Measurements from ENCODE around the gene HOXA1. TPM values are rescaled to one million over a fixed set of nuclear protein-coding genes. Genes with fewer than 3 reads are reported as not detected.
A peak's percentile ranks its signal among the peaks of the same experiment; 100 is the strongest.

Gene HOXA1
- total RNA-seq, 4 donors from 2014 or later: 0.17 to 1.4 (median 0.56) TPM

DNA sequence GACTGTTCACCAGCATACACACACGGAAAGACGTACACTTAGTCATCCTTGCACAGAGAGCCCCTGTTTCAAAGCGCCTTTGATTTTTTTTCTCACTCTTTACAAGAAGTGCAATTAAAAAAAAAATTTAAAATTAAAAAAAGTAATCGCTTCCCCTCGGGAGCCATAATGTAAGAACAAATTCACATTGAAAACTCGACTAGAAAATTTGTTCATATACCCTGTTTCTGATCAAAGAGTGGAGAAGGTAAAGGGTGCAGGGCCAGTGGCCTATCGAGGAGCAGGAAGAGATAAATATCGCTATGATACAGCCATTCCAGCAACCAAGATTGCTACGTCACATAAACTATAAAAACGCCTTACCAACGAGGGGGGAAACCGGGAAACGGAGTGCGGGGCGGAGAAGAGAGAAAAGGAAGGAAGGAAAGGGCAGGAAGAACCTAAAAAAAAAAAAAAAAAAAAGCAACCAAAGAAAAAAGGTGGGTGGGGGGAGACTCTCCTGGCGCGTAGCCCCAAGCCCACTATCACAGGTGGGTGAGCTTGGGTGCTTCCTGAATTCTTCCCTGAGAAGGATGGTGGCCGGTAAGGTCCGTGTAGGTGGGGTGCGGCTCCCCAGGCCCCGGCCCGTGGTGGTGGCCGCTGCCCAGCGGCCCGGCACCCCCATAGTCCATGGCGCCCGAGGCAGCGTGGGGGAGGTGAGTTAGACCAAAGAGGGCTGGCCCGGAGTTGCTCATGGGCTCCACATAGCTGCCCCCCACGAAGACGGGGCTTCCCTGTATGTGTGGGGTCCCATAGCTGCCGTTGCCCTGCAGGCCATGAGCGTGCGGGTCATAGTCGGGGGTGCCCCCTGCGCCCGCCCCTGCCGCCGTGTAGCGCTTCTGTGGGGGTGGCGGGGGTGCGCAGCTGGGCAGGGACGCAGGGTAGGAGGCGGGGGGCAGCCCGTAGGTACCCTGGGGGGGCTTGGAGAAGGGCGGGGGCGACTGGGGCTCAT, 11.9 kb upstream of the HOXA1 start:
- H3K9me3 ChIP-seq: no peaks in the 10 kb centered on the region
- peaks cover 0 to 3% (median 0%) of the 10 kb centered on the region in 4 donors for H3K27me3 ChIP-seq
- peak overlapping the region; percentile 66 to 96 (median 84) for H3K4me3 ChIP-seq
- no peaks in the 10 kb centered on the region for H3K36me3 ChIP-seq
- H3K4me1 ChIP-seq: peaks cover 38 to 96% (median 84%) of the 10 kb centered on the region in 4 donors
- intact Hi-C loops (cut with DNase I): no loop called here
- 15% methylated on average over 20 of the region's 47 CpGs for WGBS
- peak overlapping the region; percentile 96 to 100 (median 99) for H3K27ac ChIP-seq (replicated peaks in 1 of 4)
- TF ChIP-seq EP300 (IDR thresholded peaks at IDR 0.05) (no peak), POLR2AphosphoS5 (IDR thresholded peaks at IDR 0.05) (peak in 1 of 2 donors; percentile 38)
- DNase-seq (ENCODE audit: extremely low spot score): no peak

DNA sequence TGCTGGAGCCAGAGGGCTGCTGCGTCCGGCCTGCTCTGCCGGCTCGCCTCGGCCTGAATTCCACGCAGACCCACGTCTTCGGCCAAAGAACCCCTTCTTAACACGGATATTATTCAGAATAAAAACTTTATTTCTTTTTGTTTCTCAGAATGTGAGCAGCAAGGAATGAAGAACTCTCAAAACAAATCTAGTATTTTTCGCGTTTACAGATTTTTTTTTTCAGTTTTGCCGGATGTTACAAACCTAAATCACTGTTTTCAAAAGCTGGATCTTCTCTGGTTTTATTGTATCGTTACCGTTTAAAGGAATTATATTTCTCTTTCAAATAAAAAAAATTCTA, 11.1 kb upstream of the HOXA1 start:
- 31% methylated on average over 14 of the region's 14 CpGs for WGBS
- Histone ChIP-seq H3K4me1 (peaks cover 38 to 93% (median 78%) of the 10 kb centered on the region in 4 donors), H3K27ac (replicated peaks in 1 of 4) (peak overlapping the region; percentile 96 to 100 (median 99)), H3K27me3 (peaks cover 0 to 3% (median 0%) of the 10 kb centered on the region in 4 donors), H3K4me3 (peak overlapping the region; percentile 66 to 96 (median 84)), H3K36me3 (no peaks in the 10 kb centered on the region), H3K9me3 (no peaks in the 10 kb centered on the region)
- no peak for DNase-seq (ENCODE audit: extremely low spot score)
- intact Hi-C loops (cut with DNase I): no loop called here
- TF ChIP-seq EP300 (IDR thresholded peaks at IDR 0.05) (no peak), POLR2A (IDR thresholded peaks at IDR 0.05; ENCODE audit: low read depth) (no peak), POLR2AphosphoS5 (IDR thresholded peaks at IDR 0.05) (no peak)
- TF ChIP-seq, protein P1, sequence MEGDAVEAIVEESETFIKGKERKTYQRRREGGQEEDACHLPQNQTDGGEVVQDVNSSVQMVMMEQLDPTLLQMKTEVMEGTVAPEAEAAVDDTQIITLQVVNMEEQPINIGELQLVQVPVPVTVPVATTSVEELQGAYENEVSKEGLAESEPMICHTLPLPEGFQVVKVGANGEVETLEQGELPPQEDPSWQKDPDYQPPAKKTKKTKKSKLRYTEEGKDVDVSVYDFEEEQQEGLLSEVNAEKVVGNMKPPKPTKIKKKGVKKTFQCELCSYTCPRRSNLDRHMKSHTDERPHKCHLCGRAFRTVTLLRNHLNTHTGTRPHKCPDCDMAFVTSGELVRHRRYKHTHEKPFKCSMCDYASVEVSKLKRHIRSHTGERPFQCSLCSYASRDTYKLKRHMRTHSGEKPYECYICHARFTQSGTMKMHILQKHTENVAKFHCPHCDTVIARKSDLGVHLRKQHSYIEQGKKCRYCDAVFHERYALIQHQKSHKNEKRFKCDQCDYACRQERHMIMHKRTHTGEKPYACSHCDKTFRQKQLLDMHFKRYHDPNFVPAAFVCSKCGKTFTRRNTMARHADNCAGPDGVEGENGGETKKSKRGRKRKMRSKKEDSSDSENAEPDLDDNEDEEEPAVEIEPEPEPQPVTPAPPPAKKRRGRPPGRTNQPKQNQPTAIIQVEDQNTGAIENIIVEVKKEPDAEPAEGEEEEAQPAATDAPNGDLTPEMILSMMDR (IDR thresholded peaks at IDR 0.05): no peak

DNA sequence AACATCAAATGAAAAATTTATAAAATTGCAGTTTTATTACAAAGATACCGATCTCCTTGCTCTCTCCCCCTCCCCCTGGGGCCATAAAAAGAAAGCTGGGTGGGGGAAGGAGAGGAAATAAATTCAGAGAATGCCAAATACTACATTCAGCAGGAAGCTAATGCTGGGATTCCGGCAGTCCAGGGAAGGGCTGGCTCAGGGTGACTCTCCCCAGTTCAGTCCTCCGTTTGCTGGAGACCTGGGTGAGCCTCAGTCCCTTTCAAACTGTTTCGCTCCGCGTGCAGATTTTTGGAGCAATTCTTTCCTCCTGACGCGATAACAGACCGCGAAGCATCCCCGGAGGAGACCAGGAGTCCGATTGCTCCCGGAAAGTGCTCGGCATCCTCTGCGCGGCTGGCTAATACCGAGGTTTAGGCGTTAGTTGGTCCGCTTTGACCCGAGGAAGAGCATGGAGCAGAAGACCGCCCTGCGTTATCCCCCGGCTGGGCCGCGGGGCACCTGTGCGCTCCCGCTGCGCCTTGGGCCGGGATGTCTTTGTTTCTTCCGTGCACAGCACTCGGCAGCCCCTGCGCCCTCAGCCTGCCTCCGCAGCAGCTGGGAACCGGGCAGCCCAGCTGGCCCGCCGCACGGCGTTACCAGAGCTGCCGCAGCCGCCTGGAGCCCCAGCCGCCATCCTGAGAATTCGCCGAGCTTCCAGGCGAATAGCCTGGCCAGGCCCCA, 10.5 kb upstream of the HOXA1 start:
- intact Hi-C loops (cut with DNase I): no loop called here
- Histone ChIP-seq H3K36me3 (no peaks in the 10 kb centered on the region), H3K4me3 (peak overlapping the region; percentile 66 to 96 (median 84)), H3K4me1 (peaks cover 38 to 91% (median 73%) of the 10 kb centered on the region in 4 donors), H3K27ac (replicated peaks in 1 of 4) (peak overlapping the region; percentile 96 to 100 (median 99)), H3K27me3 (peaks cover 0 to 3% (median 0%) of the 10 kb centered on the region in 4 donors), H3K9me3 (no peaks in the 10 kb centered on the region)
- WGBS: 20% methylated on average over 20 of the region's 44 CpGs
- TF ChIP-seq POLR2A (IDR thresholded peaks at IDR 0.05; ENCODE audit: low read depth) (peak; percentile 30), POLR2AphosphoS5 (IDR thresholded peaks at IDR 0.05) (peak in 1 of 2 donors; percentile 18), EP300 (IDR thresholded peaks at IDR 0.05) (no peak)
- TF ChIP-seq, protein P1 (IDR thresholded peaks at IDR 0.05): no peak
- no peak for DNase-seq (ENCODE audit: extremely low spot score)

DNA sequence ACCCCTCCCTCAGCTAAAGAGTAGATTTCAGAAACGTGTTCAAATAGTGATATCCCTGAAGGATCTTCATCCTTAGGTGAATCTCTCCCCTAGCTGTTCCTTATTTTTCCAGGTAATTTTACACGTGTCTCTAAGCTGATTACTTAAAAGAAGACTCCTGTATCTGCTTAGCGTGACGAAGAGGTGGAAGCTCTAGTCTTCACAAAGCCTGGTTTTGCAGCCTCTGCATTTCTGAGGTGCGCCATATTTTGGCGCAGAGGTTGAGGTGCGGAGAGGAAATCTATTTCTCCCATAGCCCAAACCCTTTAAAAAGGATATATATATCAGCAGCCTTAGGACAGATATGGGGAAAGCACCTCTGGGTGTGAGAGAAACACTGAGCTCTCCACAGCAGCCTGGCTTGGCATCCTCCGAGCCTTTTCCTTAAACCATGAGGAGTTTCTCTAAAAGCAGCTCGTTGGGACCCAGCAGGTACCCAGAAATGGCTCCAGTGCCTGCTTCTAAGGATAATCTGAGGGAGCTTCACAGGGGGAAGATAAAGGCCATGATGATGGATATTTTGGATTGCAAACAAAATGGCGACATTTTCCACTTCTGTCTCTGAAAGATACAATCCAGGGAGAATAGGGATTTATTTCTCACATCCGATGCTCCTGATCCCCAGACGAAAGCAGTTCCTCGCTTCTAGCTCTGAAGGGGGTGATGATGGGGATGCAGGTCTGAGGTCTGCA, 9.7 kb upstream of the HOXA1 start:
- Histone ChIP-seq H3K4me1 (peaks cover 33 to 89% (median 71%) of the 10 kb centered on the region in 4 donors), H3K9me3 (no peaks in the 10 kb centered on the region), H3K4me3 (peak overlapping the region; percentile 66 to 96 (median 84)), H3K36me3 (no peaks in the 10 kb centered on the region), H3K27ac (replicated peaks in 1 of 4) (peak overlapping the region; percentile 96 to 100 (median 99)), H3K27me3 (peaks cover 0 to 3% (median 0%) of the 10 kb centered on the region in 4 donors)
- intact Hi-C loops (cut with DNase I): no loop called here
- 31% methylated on average over 13 of the region's 13 CpGs for WGBS
- TF ChIP-seq POLR2A (IDR thresholded peaks at IDR 0.05; ENCODE audit: low read depth) (no peak), POLR2AphosphoS5 (IDR thresholded peaks at IDR 0.05) (no peak), EP300 (IDR thresholded peaks at IDR 0.05) (no peak)
- TF ChIP-seq, protein P1 (IDR thresholded peaks at IDR 0.05): no peak
- no peak for DNase-seq (ENCODE audit: extremely low spot score)

All from esophagus muscularis mucosa (tissue), 4 donors.